Measurements from ENCODE around the gene DCUN1D5. TPM values are rescaled to one million over a fixed set of nuclear protein-coding genes. Genes with fewer than 3 reads are reported as not detected.

DCUN1D5 gene
- total and polyA plus RNA-seq, 4 donors, result 12.0 to 17.7 (median 15.1) TPM

DNA sequence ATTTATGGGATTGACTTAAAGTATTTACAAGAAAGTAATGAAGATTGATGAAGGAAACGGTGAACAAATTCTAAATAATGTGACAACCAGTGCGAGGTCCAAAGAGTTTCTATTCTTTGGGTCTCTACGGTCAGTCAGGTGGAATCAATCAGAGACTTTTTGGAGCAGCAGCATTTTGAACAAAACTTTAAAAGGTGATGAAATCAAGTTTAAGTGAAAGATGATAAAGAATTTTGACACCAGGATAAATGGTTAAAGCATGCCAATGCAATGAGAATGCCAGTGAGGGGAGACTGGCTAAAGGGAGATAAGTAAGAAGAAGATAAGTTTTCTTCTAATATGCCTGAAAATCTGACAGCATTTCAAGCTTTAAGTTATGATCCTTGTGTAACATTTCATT, 67.9 kb downstream of the DCUN1D5 start:
- no peak overlapping the region for H3K9ac ChIP-seq (ENCODE audit: low read depth in 1 of 2, low read length in 2 of 2)
- 92% methylated on average over 3 of the region's 3 CpGs for WGBS
- no peak for DNase-seq (ENCODE audit: low spot score)

GRCh38 chr11:103016031-103016430, 75.9 kb downstream of the DCUN1D5 start:
- 53% methylated on average over 1 of the region's 1 CpG for WGBS
- H3K9ac ChIP-seq (ENCODE audit: low read depth in 1 of 2, low read length in 2 of 2), result no peak overlapping the region
- TF ChIP-seq EGR1 (IDR thresholded peaks at IDR 0.05; ENCODE audit: low read depth in 2 of 2) (no peak), YY1 (IDR thresholded peaks at IDR 0.05) (no peak), RXRA (IDR thresholded peaks at IDR 0.05) (no peak), TAF1 (conservative IDR thresholded peaks at IDR 0.05) (no peak), HNF4G (IDR thresholded peaks at IDR 0.05) (no peak), FOXA1 (IDR thresholded peaks at IDR 0.05) (no peak), SP1 (IDR thresholded peaks at IDR 0.05) (no peak), RAD21 (IDR thresholded peaks at IDR 0.05) (no peak), HNF4A (conservative IDR thresholded peaks at IDR 0.05) (no peak), NR2F2 (IDR thresholded peaks at IDR 0.05) (no peak), FOXA2 (IDR thresholded peaks at IDR 0.05) (no peak), GABPA (IDR thresholded peaks at IDR 0.05 in 1 of 2, conservative IDR thresholded peaks at IDR 0.05 in 1 of 2) (no peak), JUND (IDR thresholded peaks at IDR 0.05) (no peak), CTCF (IDR thresholded peaks at IDR 0.05; ENCODE audit: low read depth, low read length, missing input control) (no peak)
- TF ChIP-seq, protein P1, sequence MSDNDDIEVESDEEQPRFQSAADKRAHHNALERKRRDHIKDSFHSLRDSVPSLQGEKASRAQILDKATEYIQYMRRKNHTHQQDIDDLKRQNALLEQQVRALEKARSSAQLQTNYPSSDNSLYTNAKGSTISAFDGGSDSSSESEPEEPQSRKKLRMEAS (IDR thresholded peaks at IDR 0.05), result no peak
- TF ChIP-seq, protein P2, sequence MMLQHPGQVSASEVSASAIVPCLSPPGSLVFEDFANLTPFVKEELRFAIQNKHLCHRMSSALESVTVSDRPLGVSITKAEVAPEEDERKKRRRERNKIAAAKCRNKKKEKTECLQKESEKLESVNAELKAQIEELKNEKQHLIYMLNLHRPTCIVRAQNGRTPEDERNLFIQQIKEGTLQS (IDR thresholded peaks at IDR 0.05), result no peak
- TF ChIP-seq, protein P3, sequence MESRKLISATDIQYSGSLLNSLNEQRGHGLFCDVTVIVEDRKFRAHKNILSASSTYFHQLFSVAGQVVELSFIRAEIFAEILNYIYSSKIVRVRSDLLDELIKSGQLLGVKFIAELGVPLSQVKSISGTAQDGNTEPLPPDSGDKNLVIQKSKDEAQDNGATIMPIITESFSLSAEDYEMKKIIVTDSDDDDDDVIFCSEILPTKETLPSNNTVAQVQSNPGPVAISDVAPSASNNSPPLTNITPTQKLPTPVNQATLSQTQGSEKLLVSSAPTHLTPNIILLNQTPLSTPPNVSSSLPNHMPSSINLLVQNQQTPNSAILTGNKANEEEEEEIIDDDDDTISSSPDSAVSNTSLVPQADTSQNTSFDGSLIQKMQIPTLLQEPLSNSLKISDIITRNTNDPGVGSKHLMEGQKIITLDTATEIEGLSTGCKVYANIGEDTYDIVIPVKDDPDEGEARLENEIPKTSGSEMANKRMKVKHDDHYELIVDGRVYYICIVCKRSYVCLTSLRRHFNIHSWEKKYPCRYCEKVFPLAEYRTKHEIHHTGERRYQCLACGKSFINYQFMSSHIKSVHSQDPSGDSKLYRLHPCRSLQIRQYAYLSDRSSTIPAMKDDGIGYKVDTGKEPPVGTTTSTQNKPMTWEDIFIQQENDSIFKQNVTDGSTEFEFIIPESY (IDR thresholded peaks at IDR 0.05), result no peak
- TF ChIP-seq, protein P4, sequence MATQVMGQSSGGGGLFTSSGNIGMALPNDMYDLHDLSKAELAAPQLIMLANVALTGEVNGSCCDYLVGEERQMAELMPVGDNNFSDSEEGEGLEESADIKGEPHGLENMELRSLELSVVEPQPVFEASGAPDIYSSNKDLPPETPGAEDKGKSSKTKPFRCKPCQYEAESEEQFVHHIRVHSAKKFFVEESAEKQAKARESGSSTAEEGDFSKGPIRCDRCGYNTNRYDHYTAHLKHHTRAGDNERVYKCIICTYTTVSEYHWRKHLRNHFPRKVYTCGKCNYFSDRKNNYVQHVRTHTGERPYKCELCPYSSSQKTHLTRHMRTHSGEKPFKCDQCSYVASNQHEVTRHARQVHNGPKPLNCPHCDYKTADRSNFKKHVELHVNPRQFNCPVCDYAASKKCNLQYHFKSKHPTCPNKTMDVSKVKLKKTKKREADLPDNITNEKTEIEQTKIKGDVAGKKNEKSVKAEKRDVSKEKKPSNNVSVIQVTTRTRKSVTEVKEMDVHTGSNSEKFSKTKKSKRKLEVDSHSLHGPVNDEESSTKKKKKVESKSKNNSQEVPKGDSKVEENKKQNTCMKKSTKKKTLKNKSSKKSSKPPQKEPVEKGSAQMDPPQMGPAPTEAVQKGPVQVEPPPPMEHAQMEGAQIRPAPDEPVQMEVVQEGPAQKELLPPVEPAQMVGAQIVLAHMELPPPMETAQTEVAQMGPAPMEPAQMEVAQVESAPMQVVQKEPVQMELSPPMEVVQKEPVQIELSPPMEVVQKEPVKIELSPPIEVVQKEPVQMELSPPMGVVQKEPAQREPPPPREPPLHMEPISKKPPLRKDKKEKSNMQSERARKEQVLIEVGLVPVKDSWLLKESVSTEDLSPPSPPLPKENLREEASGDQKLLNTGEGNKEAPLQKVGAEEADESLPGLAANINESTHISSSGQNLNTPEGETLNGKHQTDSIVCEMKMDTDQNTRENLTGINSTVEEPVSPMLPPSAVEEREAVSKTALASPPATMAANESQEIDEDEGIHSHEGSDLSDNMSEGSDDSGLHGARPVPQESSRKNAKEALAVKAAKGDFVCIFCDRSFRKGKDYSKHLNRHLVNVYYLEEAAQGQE (IDR thresholded peaks at IDR 0.05), result no peak
- no peak overlapping the region for H3K27ac ChIP-seq (ENCODE audit: low read depth in 1 of 2, low read length in 2 of 2)
- H3K36me3 ChIP-seq (ENCODE audit: control insufficient read depth in 4 of 4, insufficient read depth in 3 of 4, low read depth in 1 of 4, low read length in 3 of 4), result no peaks in the 10 kb centered on the region
- DNase-seq (ENCODE audit: low spot score), result no peak
- H3K9me3 ChIP-seq (ENCODE audit: control insufficient read depth in 4 of 4, low read length in 3 of 4), result no peaks in the 10 kb centered on the region
- no peak overlapping the region for H3K4me3 ChIP-seq (ENCODE audit: low read depth in 1 of 3, low read length in 3 of 3)
- no peaks in the 10 kb centered on the region for H3K4me1 ChIP-seq (ENCODE audit: control insufficient read depth in 4 of 4, insufficient read depth in 4 of 4, low read length in 3 of 4)
- H3K27me3 ChIP-seq (ENCODE audit: control insufficient read depth in 4 of 4, insufficient read depth in 4 of 4, low read length in 3 of 4), result no peaks in the 10 kb centered on the region

More for the DNA sequence above, 67.9 kb downstream of the DCUN1D5 start:
- Histone ChIP-seq H3K36me3 (ENCODE audit: control insufficient read depth in 4 of 4, insufficient read depth in 3 of 4, low read depth in 1 of 4, low read length in 3 of 4) (no peaks in the 10 kb centered on the region), H3K9me3 (ENCODE audit: control insufficient read depth in 4 of 4, low read length in 3 of 4) (no peaks in the 10 kb centered on the region), H3K27ac (ENCODE audit: low read depth in 1 of 2, low read length in 2 of 2) (no peak overlapping the region), H3K4me1 (ENCODE audit: control insufficient read depth in 4 of 4, insufficient read depth in 4 of 4, low read length in 3 of 4) (no peaks in the 10 kb centered on the region), H3K27me3 (ENCODE audit: control insufficient read depth in 4 of 4, insufficient read depth in 4 of 4, low read length in 3 of 4) (no peaks in the 10 kb centered on the region), H3K4me3 (ENCODE audit: low read depth in 1 of 3, low read length in 3 of 3) (no peak overlapping the region)
- TF ChIP-seq, protein P4 (IDR thresholded peaks at IDR 0.05), result no peak
- no peak for TF ChIP-seq EGR1 (IDR thresholded peaks at IDR 0.05; ENCODE audit: low read depth in 2 of 2)
- no peak for TF ChIP-seq RAD21 (IDR thresholded peaks at IDR 0.05)
- no peak for TF ChIP-seq SP1 (IDR thresholded peaks at IDR 0.05)
- no peak for TF ChIP-seq TAF1 (conservative IDR thresholded peaks at IDR 0.05)
- no peak for TF ChIP-seq RXRA (IDR thresholded peaks at IDR 0.05)
- no peak for TF ChIP-seq FOXA1 (IDR thresholded peaks at IDR 0.05)
- no peak for TF ChIP-seq FOXA2 (IDR thresholded peaks at IDR 0.05)
- TF ChIP-seq HNF4A (conservative IDR thresholded peaks at IDR 0.05), result no peak
